Measurements from ENCODE around the gene SLC6A1.

The SLC6A1 gene

GRCh38 chr3:10992017-10992942 lies at the start of gene SLC6A1:
SLC6A1 (plus strand) TSS chr3:10992748; CDS start chr3:11017212, 24,464 bp downstream.
- DNase-seq (ENCODE audit: low read depth), result no peak

GRCh38 chr3:10944866-10945265 lies 47.7 kb upstream of the SLC6A1 start:
- DNase-seq (ENCODE audit: low read depth), result no peak

DNA sequence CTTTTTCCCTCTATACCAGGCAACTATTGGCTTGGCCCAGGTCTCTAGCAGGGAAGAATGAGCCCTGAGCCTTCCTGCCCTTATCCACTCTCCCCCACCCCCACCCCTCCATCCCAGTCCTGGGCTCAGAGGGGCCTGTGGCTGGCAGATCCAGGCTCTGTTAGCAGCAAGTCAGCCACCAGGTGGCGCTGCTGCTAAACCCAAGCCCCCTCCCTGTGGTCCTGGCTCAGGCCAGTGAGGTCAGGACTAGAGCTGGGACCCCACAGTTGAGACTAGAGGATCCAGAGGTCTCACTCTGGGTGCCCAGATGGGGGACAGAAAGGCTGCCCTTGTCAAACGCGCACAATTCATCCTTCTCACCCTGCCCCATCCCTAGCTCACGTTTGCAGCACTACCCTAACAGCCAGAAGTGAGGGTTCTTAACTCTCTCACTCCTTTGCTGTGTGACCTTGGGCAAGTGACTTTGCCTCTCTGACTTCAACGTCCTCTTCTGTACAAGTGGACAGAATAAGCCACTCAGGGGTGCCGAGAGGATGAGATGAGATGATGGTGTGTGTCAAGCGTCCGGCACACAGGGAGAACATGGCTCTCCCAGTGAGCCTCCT lies 46.8 kb upstream of the SLC6A1 start:
- no peak for DNase-seq (ENCODE audit: low read depth)

DNA sequence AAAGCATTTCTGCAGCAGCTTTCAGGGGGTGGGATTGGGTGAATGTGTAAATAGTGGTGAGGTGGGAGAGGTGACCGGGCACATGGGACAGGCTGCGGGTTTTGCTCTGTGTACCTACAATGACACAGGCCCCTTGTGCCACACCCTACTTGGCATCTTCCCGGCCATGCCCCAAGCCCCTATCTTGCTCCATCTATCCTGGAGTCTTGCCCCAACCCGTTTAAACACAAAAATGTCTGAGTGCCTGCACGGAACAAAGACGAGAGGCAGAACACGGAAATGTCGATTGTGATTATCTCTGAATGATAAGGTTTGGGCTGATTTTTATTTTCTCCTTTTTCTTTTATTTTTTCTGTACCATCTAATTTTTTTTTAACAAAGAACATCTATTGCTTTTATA lies 46.0 kb upstream of the SLC6A1 start:
- DNase-seq (ENCODE audit: low read depth), result no peak

- DNase-seq (ENCODE audit: low read depth), result no peak
Measured at GRCh38 chr3:10948326-10948725, 44.2 kb upstream of the SLC6A1 start.

GRCh38 chr3:10949197-10949596 lies 43.4 kb upstream of the SLC6A1 start:
- no peak for DNase-seq (ENCODE audit: low read depth)

GRCh38 chr3:10950476-10951294 lies 41.9 kb upstream of the SLC6A1 start:
- no peak for DNase-seq (ENCODE audit: low read depth)

GRCh38 chr3:10951295-10951926 lies 41.1 kb upstream of the SLC6A1 start:
- DNase-seq (ENCODE audit: low read depth), result no peak

DNA sequence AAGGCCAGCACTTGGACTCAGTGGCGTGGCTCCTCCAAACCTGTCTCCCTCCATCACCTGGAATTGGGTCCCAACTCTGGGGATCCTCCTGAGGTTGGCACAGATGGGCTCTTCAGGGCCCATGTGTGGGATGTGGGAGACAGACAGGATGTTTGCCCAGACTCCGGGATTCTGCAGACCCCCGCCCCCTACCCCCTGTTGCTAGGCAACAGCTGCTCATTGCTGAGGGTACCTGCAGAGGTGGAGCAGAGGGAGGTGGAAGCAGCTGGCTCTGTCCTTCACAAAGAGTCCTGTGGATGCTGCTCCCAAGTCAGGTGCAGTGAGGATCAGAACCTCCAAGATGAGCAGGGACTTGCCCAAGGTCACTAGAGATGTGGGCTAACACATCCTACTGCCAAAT lies 40.0 kb upstream of the SLC6A1 start:
- no peak for DNase-seq (ENCODE audit: low read depth)

DNA sequence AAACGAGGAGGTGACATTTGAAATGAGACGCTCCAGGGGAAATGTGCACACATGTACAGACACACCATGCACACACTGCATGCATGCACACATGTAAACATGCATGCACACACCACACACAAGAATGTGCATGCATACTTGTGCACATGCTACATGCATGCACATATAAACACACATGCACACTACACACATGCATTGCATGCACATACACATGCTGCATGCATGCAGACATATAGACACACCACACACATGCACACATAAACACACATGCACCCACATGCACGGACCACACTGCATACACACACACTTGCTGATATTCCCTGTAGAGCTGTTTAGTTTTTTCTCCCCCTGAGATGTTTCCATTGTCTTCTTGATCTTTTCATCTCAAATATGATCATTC lies 37.8 kb upstream of the SLC6A1 start:
- DNase-seq (ENCODE audit: low read depth), result no peak

DNA sequence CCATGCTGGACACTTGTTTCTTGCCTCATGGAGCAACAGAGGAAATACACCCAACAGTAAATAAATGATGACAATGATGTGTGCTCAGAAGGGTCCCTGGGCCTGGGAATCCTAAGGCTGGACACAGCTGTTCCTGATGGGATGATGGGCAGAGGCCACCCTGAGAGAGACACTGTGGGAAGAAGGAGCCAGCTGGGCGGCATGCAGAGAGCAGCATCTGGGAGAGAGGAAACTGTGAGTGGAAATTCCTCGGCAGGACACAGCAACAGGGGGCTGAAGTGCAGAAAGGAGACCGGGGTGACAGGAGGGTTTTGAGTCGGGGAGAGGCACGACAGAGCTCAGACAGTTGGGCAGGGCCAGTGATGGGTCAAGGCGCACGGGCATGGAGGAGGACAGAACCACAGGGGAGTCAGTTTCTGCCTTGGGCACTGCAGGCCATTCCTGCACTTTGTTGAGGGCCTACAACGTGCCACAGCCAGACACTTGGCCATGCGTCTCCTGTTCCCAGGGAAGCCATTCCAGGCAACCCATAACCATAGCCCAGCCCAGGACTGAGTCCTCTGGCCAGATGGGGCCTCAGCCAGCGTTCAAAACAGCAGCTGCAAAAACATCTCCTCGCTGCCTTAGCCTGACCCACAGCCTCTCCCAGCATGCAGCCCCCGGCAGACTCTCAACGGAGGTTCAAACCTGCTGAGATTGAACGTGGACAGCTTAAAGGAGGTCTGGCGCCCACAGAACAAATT lies 36.7 kb upstream of the SLC6A1 start:
- no peak for DNase-seq (ENCODE audit: low read depth)

- DNase-seq (ENCODE audit: low read depth), result no peak
Measured at GRCh38 chr3:10956531-10956930, 36.0 kb upstream of the SLC6A1 start.

GRCh38 chr3:10956986-10957385 lies 35.6 kb upstream of the SLC6A1 start:
- DNase-seq (ENCODE audit: low read depth), result no peak

- DNase-seq (ENCODE audit: low read depth), result no peak
Measured at GRCh38 chr3:10957976-10958749, 34.4 kb upstream of the SLC6A1 start.

- DNase-seq (ENCODE audit: low read depth), result no peak
Measured at GRCh38 chr3:10960255-10960654, 32.3 kb upstream of the SLC6A1 start.

DNA sequence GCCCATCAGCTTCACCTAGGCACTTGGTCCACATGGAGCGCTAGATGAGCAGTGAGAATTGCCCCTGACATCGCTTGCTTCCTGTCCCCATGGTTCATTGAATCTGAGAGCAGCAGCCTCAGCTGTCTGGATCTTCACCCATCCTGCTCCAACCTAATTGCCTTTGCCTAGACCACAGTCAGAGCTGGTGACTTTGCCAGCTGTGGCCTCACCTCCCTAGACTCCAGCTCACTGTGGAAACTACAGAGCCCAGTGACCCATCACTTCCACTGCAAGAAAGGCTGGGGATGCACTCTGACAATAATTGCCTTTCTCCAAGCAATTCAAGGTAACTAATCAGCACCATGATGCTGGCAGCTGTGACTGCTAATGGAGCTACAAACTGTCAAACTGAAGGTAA lies 30.6 kb upstream of the SLC6A1 start:
- no peak for DNase-seq (ENCODE audit: low read depth)

GRCh38 chr3:10962481-10963036 lies 30.0 kb upstream of the SLC6A1 start:
- no peak for DNase-seq (ENCODE audit: low read depth)

DNA sequence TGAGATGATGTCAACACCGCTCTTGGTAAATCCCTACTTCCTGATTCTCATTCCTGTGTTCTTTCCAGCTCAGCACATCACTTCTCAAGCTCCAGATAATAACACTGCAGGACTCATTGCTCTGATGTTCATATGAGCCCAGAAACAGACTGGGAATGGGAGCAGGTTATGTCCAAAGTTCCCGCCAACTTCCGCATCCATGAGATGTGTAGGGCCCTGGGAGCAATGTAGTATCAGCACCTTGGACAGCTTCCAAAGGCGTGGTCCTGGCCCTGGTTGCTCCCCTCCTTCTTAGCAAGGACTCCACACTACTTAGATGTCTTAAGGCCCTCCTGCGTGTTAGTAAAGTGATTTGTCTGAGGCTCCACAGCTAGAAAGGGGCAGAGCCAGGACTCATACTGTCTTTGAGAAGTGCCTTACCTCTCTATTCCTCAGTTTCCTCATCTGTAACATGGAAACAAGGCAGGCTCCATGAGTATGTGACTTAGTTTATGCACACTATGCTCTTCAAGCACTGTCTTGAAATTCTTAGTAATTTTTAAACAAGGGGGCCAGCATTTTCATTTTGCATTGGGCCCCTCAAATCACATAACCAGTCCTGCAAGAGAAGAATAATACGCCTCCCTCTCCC lies 27.9 kb upstream of the SLC6A1 start:
- no peak for DNase-seq (ENCODE audit: low read depth)

GRCh38 chr3:10968401-10968800 lies 24.1 kb upstream of the SLC6A1 start:
- DNase-seq (ENCODE audit: low read depth), result no peak
